ENCODE data around the gene MSRB1.
"Not testable (repeated sequence)": the region's sequence is repeated elsewhere in the genome, so short reads cannot be mapped to it uniquely, and the experiment has no call there.

MSRB1 gene

GRCh38 chr16:1961651-1962067 is 18.7 kb upstream of the MSRB1 start:
- peak; percentile 25 for DNase-seq (ENCODE audit: extremely low spot score)
- POLR2A ChIA-PET = interaction anchor here (1.1 to 3.6 kb wide), 8 partner anchors 9 to 194 kb away, joined by 4 to 33 read pairs (median 10); partner anchors contain the start of genes MSRB1, NUBP2, SPSB3 and TBL3
- TF ChIP-seq FOXA1 (IDR thresholded peaks at IDR 0.05) (no peak), ELF4 (IDR thresholded peaks at IDR 0.05) (peak; percentile 32; the same call in 1 of the 2 replicates)
- CTCF ChIA-PET = interaction anchor here (1.6 to 2.2 kb wide), 2 partner anchors 21 to 39 kb away, joined by 5 to 11 read pairs; no protein-coding TSS in a partner anchor

- peak; percentile 84 for TF ChIP-seq ELF4 (IDR thresholded peaks at IDR 0.05)
- TF ChIP-seq CTBP1 (IDR thresholded peaks at IDR 0.05; ENCODE audit: borderline replicate concordance) = peak; percentile 5; the same call in 1 of the 2 replicates
- TF ChIP-seq L3MBTL2 (conservative IDR thresholded peaks at IDR 0.05) = peak; percentile 66
- no peak; the same call in 1 of the 2 replicates for TF ChIP-seq NFRKB (IDR thresholded peaks at IDR 0.05)
- TF ChIP-seq ARNT (IDR thresholded peaks at IDR 0.05) = peak; percentile 57
- no peak for TF ChIP-seq SP1 (IDR thresholded peaks at IDR 0.05)
- no peak for DNase-seq (ENCODE audit: extremely low spot score)
- ChIA-PET CTCF (interaction anchor here (1.1 to 2.2 kb wide), 3 partner anchors 20 to 38 kb away, joined by 3 to 11 read pairs (median 5); no protein-coding TSS in a partner anchor), POLR2A (interaction anchor here (0.6 to 3.6 kb wide), 16 partner anchors 9 to 194 kb away, joined by 3 to 33 read pairs (median 6); partner anchors contain the start of genes FAHD1, MSRB1, NOXO1 and NUBP2)
Measured at GRCh38 chr16:1960665-1961630, 17.9 kb upstream of the MSRB1 start.

GRCh38 chr16:1959269-1960039 is 16.5 kb upstream of the MSRB1 start, which contains the start of gene NDUFB10:
Gene NDUFB10, plus strand, starts transcription at chr16:1959538. Its CDS starts 87 bp downstream, at chr16:1959625.
- TF ChIP-seq L3MBTL2 (conservative IDR thresholded peaks at IDR 0.05) (no peak), ZNF384 (IDR thresholded peaks at IDR 0.05) (no peak), TARDBP (IDR thresholded peaks at IDR 0.05) (no peak), FOXM1 (IDR thresholded peaks at IDR 0.05; ENCODE audit: borderline replicate concordance) (no peak), LEF1 (IDR thresholded peaks at IDR 0.05; ENCODE audit: borderline replicate concordance) (no peak), ARNT (IDR thresholded peaks at IDR 0.05) (no peak), HDGF (IDR thresholded peaks at IDR 0.05; ENCODE audit: borderline replicate concordance) (no peak)
- CTCF ChIA-PET = interaction anchor here (1.1 to 1.3 kb wide), 2 partner anchors 13 to 18 kb away, joined by 3 to 4 read pairs; no protein-coding TSS in a partner anchor
- DNase-seq (ENCODE audit: extremely low spot score) = peak; percentile 92
- POLR2A ChIA-PET = interaction anchor here (1.0 to 3.6 kb wide), 7 partner anchors 7 to 196 kb away, joined by 3 to 33 read pairs (median 10); partner anchors contain the start of genes MSRB1, NUBP2, SPSB3 and TBL3

- CTCF ChIA-PET = interaction anchor here (1.1 to 1.3 kb wide), 2 partner anchors 12 to 17 kb away, joined by 3 to 4 read pairs; no protein-coding TSS in a partner anchor
Measured at GRCh38 chr16:1958715-1959268, 15.8 kb upstream of the MSRB1 start.

GRCh38 chr16:1958143-1958491 is 15.1 kb upstream of the MSRB1 start:
- DNase-seq (ENCODE audit: extremely low spot score) = not testable (repeated sequence)
- ChIA-PET POLR2A (interaction anchor here (0.7 to 2.2 kb wide), 5 partner anchors 11 to 29 kb away, joined by 3 to 7 read pairs (median 3); partner anchors contain the start of gene MSRB1), CTCF (interaction anchor here (0.7 to 1.1 kb wide), 3 partner anchors 12 to 35 kb away, joined by 3 to 6 read pairs (median 3); no protein-coding TSS in a partner anchor)

More at GRCh38 chr16:1958715-1959268, 15.8 kb upstream of the MSRB1 start:
- POLR2A ChIA-PET = interaction anchor here (0.7 to 3.6 kb wide), 4 partner anchors 10 to 177 kb away, joined by 3 to 29 read pairs (median 4); partner anchors contain the start of genes MSRB1, NUBP2 and SPSB3
- no peak for DNase-seq (ENCODE audit: extremely low spot score)
- TF ChIP-seq NFRKB (IDR thresholded peaks at IDR 0.05) = no peak
- no peak for TF ChIP-seq FOXK2 (IDR thresholded peaks at IDR 0.05)
- no peak for TF ChIP-seq TARDBP (IDR thresholded peaks at IDR 0.05)
- TF ChIP-seq ARNT (IDR thresholded peaks at IDR 0.05) = no peak
- no peak for TF ChIP-seq L3MBTL2 (conservative IDR thresholded peaks at IDR 0.05)
- no peak for TF ChIP-seq SP1 (IDR thresholded peaks at IDR 0.05)
- no peak for TF ChIP-seq LEF1 (IDR thresholded peaks at IDR 0.05; ENCODE audit: borderline replicate concordance)
- TF ChIP-seq ELF4 (IDR thresholded peaks at IDR 0.05) = no peak
- no peak for TF ChIP-seq SUZ12 (IDR thresholded peaks at IDR 0.05)
- TF ChIP-seq ZNF384 (IDR thresholded peaks at IDR 0.05) = no peak
- no peak for TF ChIP-seq FOXA1 (IDR thresholded peaks at IDR 0.05)
- TF ChIP-seq PKNOX1 (IDR thresholded peaks at IDR 0.05) = no peak
- no peak for TF ChIP-seq HDGF (IDR thresholded peaks at IDR 0.05; ENCODE audit: borderline replicate concordance)
- TF ChIP-seq BHLHE40 (IDR thresholded peaks at IDR 0.05; ENCODE audit: borderline replicate concordance) = no peak
- no peak for TF ChIP-seq FOXM1 (IDR thresholded peaks at IDR 0.05; ENCODE audit: borderline replicate concordance)

- not testable (repeated sequence) for DNase-seq (ENCODE audit: extremely low spot score)
- ChIA-PET CTCF (interaction anchor here (0.7 to 1.1 kb wide), 3 partner anchors 11 to 34 kb away, joined by 3 to 6 read pairs (median 3); no protein-coding TSS in a partner anchor), POLR2A (interaction anchor here (1.1 to 4.1 kb wide), 5 partner anchors 8 to 28 kb away, joined by 3 to 26 read pairs (median 3); partner anchors contain the start of genes MSRB1 and RPS2)
Measured at GRCh38 chr16:1957434-1958142, 14.6 kb upstream of the MSRB1 start.

Data from HEK293T (cell line).